HG02759 (cell line): ENCODE data around the gene CAMK2B.

ENCODE experiments used
- ATAC-seq: cut with Tn5 transposase; IDR thresholded peaks from one replicate; pipeline ENCODE4 v1.9.1; 2021; ENCODE audit warnings: mild to moderate bottlenecking, moderate library complexity; ENCODE audit not compliant: unreplicated experiment

CAMK2B gene

GRCh38 chr7:44325201-44325671, at the start of gene CAMK2B:
Gene CAMK2B (minus strand): TSS chr7:44325594. CDS start chr7:44325421, 173 bp downstream.
- ATAC-seq = no peak

GRCh38 chr7:44374007-44374763, 48.8 kb upstream of the CAMK2B start:
- no peak for ATAC-seq

- ATAC-seq = no peak
Observed at GRCh38 chr7:44373418-44373740, 48.0 kb upstream of the CAMK2B start.

GRCh38 chr7:44372560-44373417, 47.4 kb upstream of the CAMK2B start:
- no peak for ATAC-seq

GRCh38 chr7:44368885-44369284, 43.5 kb upstream of the CAMK2B start:
- no peak for ATAC-seq

- no peak for ATAC-seq
Observed at GRCh38 chr7:44368455-44368854, 43.1 kb upstream of the CAMK2B start.

- ATAC-seq = no peak
Observed at GRCh38 chr7:44367475-44368043, 42.2 kb upstream of the CAMK2B start.

GRCh38 chr7:44366986-44367385, 41.6 kb upstream of the CAMK2B start:
- ATAC-seq = no peak

GRCh38 chr7:44353668-44354067, 28.3 kb upstream of the CAMK2B start:
- ATAC-seq = no peak

- ATAC-seq = no peak
Observed at GRCh38 chr7:44348851-44349781, 23.7 kb upstream of the CAMK2B start.

GRCh38 chr7:44348300-44348699, 22.9 kb upstream of the CAMK2B start:
- ATAC-seq = no peak

GRCh38 chr7:44347546-44348114, 22.2 kb upstream of the CAMK2B start:
- no peak for ATAC-seq

- ATAC-seq = no peak
Observed at GRCh38 chr7:44346063-44346462, 20.7 kb upstream of the CAMK2B start.

- no peak for ATAC-seq
Observed at GRCh38 chr7:44341401-44341800, 16.0 kb upstream of the CAMK2B start.

- ATAC-seq = no peak
Observed at GRCh38 chr7:44338600-44338999, 13.2 kb upstream of the CAMK2B start.

GRCh38 chr7:44336491-44336890, 11.1 kb upstream of the CAMK2B start:
- no peak for ATAC-seq

- no peak for ATAC-seq
Observed at GRCh38 chr7:44335184-44335583, 9.8 kb upstream of the CAMK2B start.

GRCh38 chr7:44334734-44335097, 9.3 kb upstream of the CAMK2B start:
- ATAC-seq = no peak

GRCh38 chr7:44333911-44334733, 8.7 kb upstream of the CAMK2B start:
- no peak for ATAC-seq

- no peak for ATAC-seq
Observed at GRCh38 chr7:44331682-44332081, 6.3 kb upstream of the CAMK2B start.
